ENCODE results near the gene BARHL1.

BARHL1 gene

DNA sequence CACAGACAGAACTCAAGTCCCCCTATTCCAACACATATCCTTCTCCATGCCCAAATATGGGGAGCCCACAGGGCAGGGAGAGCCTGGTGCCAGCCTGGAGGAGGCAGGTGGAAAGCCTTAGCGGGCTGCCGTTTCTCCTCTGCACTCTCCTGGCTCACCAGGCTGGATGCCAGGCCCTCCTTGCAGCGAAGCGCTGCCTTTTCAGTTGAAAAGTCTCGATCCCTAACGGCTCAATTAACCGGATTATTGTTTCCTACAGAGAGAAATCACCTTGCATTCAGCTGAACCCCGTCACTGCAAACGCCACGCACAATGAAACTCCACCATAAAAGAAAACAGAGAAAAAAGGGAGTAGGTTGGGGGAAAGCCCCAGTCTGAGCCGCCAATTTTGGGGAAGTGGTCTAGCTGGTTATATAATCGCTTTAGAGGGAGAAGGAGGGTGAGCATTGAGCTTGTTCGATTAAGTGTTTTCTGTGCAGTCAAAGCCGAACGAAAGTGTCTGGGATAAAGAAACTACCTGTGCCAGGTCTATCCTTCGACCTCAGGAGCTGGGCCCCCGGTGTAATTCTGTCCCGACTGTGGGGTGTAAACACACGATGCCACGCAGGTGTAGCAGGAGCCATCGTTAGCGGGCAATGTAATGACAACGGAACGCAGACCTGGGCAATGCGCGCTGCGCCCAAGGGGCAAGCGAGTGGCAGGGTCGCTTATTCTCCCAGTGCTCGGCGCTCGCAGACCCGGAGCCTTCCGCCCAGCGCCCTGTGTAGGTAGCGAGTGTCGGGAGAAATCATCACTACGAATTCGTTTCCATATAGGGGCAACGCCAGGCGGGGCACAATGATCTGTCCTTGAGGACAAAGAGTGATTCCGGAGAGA lies 3.8 kb downstream of the BARHL1 start:
- no peak for DNase-seq (ENCODE audit: low read depth)
- TF ChIP-seq, protein P1, sequence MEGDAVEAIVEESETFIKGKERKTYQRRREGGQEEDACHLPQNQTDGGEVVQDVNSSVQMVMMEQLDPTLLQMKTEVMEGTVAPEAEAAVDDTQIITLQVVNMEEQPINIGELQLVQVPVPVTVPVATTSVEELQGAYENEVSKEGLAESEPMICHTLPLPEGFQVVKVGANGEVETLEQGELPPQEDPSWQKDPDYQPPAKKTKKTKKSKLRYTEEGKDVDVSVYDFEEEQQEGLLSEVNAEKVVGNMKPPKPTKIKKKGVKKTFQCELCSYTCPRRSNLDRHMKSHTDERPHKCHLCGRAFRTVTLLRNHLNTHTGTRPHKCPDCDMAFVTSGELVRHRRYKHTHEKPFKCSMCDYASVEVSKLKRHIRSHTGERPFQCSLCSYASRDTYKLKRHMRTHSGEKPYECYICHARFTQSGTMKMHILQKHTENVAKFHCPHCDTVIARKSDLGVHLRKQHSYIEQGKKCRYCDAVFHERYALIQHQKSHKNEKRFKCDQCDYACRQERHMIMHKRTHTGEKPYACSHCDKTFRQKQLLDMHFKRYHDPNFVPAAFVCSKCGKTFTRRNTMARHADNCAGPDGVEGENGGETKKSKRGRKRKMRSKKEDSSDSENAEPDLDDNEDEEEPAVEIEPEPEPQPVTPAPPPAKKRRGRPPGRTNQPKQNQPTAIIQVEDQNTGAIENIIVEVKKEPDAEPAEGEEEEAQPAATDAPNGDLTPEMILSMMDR (IDR thresholded peaks at IDR 0.05; ENCODE audit: control insufficient read depth, extremely low read depth, insufficient read depth): no peak
- H3K4me3 ChIP-seq (ENCODE audit: low read depth, low read length): no peak overlapping the region

DNA sequence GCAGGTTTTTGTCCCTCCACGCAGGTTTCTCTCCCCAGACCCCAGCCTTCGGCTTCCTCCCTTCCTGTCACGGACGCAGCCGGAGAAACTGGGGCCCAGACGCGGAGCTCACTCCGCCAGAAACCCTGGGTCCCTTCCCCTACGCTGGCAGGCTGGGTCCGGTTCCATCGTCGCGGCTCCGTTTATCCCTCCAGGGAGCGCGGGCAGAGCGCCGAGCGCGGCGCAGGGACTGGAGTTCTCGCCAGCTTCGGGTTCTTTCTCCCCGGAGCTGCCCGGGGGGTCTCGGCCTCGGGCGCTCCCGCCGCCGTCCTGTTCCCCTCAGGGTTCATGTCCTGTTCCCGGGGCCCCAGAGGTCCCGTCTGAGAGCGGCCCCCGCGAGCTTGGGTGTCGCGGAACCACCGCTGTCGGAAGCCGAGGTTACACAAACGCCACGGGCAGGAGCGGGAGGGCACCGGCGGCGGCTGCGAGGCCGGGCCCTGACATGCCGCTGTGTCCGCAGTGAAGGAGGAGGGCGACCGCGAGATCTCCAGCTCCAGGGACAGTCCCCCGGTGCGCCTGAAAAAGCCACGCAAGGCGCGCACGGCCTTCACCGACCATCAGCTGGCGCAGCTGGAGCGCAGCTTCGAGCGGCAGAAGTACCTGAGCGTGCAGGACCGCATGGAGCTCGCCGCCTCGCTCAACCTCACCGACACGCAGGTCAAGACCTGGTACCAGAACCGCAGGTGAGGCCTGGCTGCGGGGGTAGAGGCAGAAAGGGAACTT lies 4.6 kb downstream of the BARHL1 start:
- TF ChIP-seq, protein P1 (IDR thresholded peaks at IDR 0.05; ENCODE audit: control insufficient read depth, extremely low read depth, insufficient read depth): no peak

DNA sequence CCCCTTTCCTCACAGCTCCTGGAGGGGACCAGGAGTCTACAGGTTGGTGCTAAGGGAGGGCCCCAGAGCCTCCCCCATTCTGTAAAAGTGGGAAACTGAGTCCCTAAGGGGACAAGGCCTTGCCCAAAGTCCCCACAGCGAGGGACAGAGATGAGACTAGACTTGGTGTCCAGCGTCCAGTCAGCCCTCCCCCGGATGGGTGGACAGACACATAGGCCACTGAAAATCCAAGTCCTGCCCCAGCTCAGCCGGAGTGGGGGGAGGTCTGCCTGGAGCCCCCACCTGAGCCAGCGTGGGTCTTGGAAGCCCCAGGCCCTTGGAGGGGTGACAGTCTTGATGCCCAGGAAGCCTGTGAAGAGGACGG lies 5.2 kb downstream of the BARHL1 start:
- TF ChIP-seq, protein P1 (IDR thresholded peaks at IDR 0.05; ENCODE audit: control insufficient read depth, extremely low read depth, insufficient read depth): no peak
- no peak overlapping the region for H3K4me3 ChIP-seq (ENCODE audit: low read depth, low read length)
- no peak for DNase-seq (ENCODE audit: low read depth)

More for the DNA sequence above, 4.6 kb downstream of the BARHL1 start:
- no peak overlapping the region for H3K4me3 ChIP-seq (ENCODE audit: low read depth, low read length)
- no peak for DNase-seq (ENCODE audit: low read depth)

GRCh38 chr9:132588098-132588497 lies 5.7 kb downstream of the BARHL1 start:
- H3K4me3 ChIP-seq (ENCODE audit: low read depth, low read length): no peak overlapping the region
- TF ChIP-seq, protein P1 (IDR thresholded peaks at IDR 0.05; ENCODE audit: control insufficient read depth, extremely low read depth, insufficient read depth): no peak
- no peak for DNase-seq (ENCODE audit: low read depth)

GRCh38 chr9:132588501-132589147 lies 6.2 kb downstream of the BARHL1 start:
- no peak for DNase-seq (ENCODE audit: low read depth)
- TF ChIP-seq, protein P1 (IDR thresholded peaks at IDR 0.05; ENCODE audit: control insufficient read depth, extremely low read depth, insufficient read depth): no peak
- H3K4me3 ChIP-seq (ENCODE audit: low read depth, low read length): no peak overlapping the region

- H3K4me3 ChIP-seq (ENCODE audit: low read depth, low read length): no peak overlapping the region
- TF ChIP-seq, protein P1 (IDR thresholded peaks at IDR 0.05; ENCODE audit: control insufficient read depth, extremely low read depth, insufficient read depth): no peak
Observed at GRCh38 chr9:132589148-132590036, 7.0 kb downstream of the BARHL1 start.

More at GRCh38 chr9:132589148-132590036, 7.0 kb downstream of the BARHL1 start:
- DNase-seq (ENCODE audit: low read depth): no peak

All from LNCaP clone FGC (cell line).